NCI-H128 (cell line): ENCODE data around the gene CCND1.

Source experiments
- DNase-seq: peaks from one replicate; lab custom pipeline; 2025; ENCODE audit not compliant: unreplicated experiment; lab: John Stamatoyannopoulos, UW

The CCND1 gene

GRCh38 chr11:69664901-69665300 lies 23.9 kb downstream of the CCND1 start:
- no peak for DNase-seq

GRCh38 chr11:69665669-69666068 lies 24.7 kb downstream of the CCND1 start:
- no peak for DNase-seq

GRCh38 chr11:69666261-69666660 lies 25.3 kb downstream of the CCND1 start:
- no peak for DNase-seq

GRCh38 chr11:69666752-69667536 lies 26.0 kb downstream of the CCND1 start:
- no peak for DNase-seq

- DNase-seq: no peak
These were observed 27.0 kb downstream of the CCND1 start for GRCh38 chr11:69667619-69668604.

GRCh38 chr11:69669486-69669885 lies 28.5 kb downstream of the CCND1 start:
- DNase-seq: no peak

GRCh38 chr11:69670158-69670845 lies 29.3 kb downstream of the CCND1 start:
- peak; percentile 32 for DNase-seq

- no peak for DNase-seq
These were observed 30.9 kb downstream of the CCND1 start for GRCh38 chr11:69671734-69672465.

GRCh38 chr11:69674267-69674885 lies 33.4 kb downstream of the CCND1 start:
- DNase-seq: no peak

- peak; percentile 70 for DNase-seq
These were observed 34.1 kb downstream of the CCND1 start, which contains the start of gene LTO1 for GRCh38 chr11:69674886-69675714. Gene LTO1 (minus strand): TSS chr11:69675353. CDS start chr11:69675239, 114 bp downstream.

- no peak for DNase-seq
These were observed 36.8 kb downstream of the CCND1 start for GRCh38 chr11:69677749-69678148.

- DNase-seq: no peak
These were observed 39.7 kb downstream of the CCND1 start for GRCh38 chr11:69680688-69681087.

GRCh38 chr11:69682221-69682620 lies 41.3 kb downstream of the CCND1 start:
- no peak for DNase-seq

- no peak for DNase-seq
These were observed 41.8 kb downstream of the CCND1 start for GRCh38 chr11:69682681-69683326.

GRCh38 chr11:69683764-69684333 lies 42.9 kb downstream of the CCND1 start:
- no peak for DNase-seq

GRCh38 chr11:69684651-69685050 lies 43.7 kb downstream of the CCND1 start:
- no peak for DNase-seq

GRCh38 chr11:69685348-69685747 lies 44.4 kb downstream of the CCND1 start:
- DNase-seq: no peak

- DNase-seq: no peak
These were observed 45.5 kb downstream of the CCND1 start for GRCh38 chr11:69686452-69686851.
